Activated T-cell treated with anti-CD3 and anti-CD28 coated beads, Interleukin-2, amount 50 U/mL, for 1 hour (primary cell): ENCODE results near the gene UNC119B.
"Not testable (repeated sequence)": the region's sequence is repeated elsewhere in the genome, so short reads cannot be mapped to it uniquely, and the experiment has no call there.

Experiments
- DNase-seq: peaks from one replicate; pipeline ENCODE4 v3.0.0-alpha.2; 2020

Gene UNC119B

GRCh38 chr12:120710031-120710804 lies at the start of gene UNC119B:
Gene UNC119B (plus strand): TSS chr12:120710458. CDS start chr12:120710475, 17 bp downstream.
- DNase-seq = peak; percentile 81

GRCh38 chr12:120661432-120661831 lies 48.8 kb upstream of the UNC119B start:
- no peak for DNase-seq

- no peak for DNase-seq
Observed at GRCh38 chr12:120662879-120663278, 47.4 kb upstream of the UNC119B start.

- DNase-seq = no peak
Observed at GRCh38 chr12:120663741-120664140, 46.5 kb upstream of the UNC119B start.

- DNase-seq = no peak
Observed at GRCh38 chr12:120666571-120667390, 43.5 kb upstream of the UNC119B start.

- DNase-seq = no peak
Observed at GRCh38 chr12:120668091-120668867, 42.0 kb upstream of the UNC119B start.

GRCh38 chr12:120668868-120669840 lies 41.1 kb upstream of the UNC119B start:
- no peak for DNase-seq

GRCh38 chr12:120670237-120670636 lies 40.0 kb upstream of the UNC119B start:
- not testable (repeated sequence) for DNase-seq

GRCh38 chr12:120670667-120671066 lies 39.6 kb upstream of the UNC119B start:
- DNase-seq = no peak

GRCh38 chr12:120674097-120674636 lies 36.1 kb upstream of the UNC119B start:
- DNase-seq = no peak

- no peak for DNase-seq
Observed at GRCh38 chr12:120677765-120678473, 32.3 kb upstream of the UNC119B start.

GRCh38 chr12:120678572-120678971 lies 31.7 kb upstream of the UNC119B start:
- no peak for DNase-seq

- DNase-seq = no peak
Observed at GRCh38 chr12:120680165-120680738, 30.0 kb upstream of the UNC119B start.

- no peak for DNase-seq
Observed at GRCh38 chr12:120684523-120684932, 25.7 kb upstream of the UNC119B start.

GRCh38 chr12:120685522-120685921 lies 24.7 kb upstream of the UNC119B start:
- no peak for DNase-seq

- DNase-seq = peak; percentile 94
Observed at GRCh38 chr12:120686151-120686689, 24.0 kb upstream of the UNC119B start.

- peak; percentile 99 for DNase-seq
Observed at GRCh38 chr12:120686690-120687577, 23.3 kb upstream of the UNC119B start, which contains the start of gene MLEC. Gene MLEC (plus strand): TSS chr12:120687149. CDS start chr12:120687297, 148 bp downstream.

- peak; percentile 37 for DNase-seq
Observed at GRCh38 chr12:120687578-120688289, 22.5 kb upstream of the UNC119B start.
